H1 (cell line): Measurements from ENCODE around the gene LAMB1. TPM values are rescaled to one million over a fixed set of nuclear protein-coding genes. Genes with fewer than 3 reads are reported as not detected.

ENCODE experiments used
- HDAC6 ChIP-seq: IDR thresholded peaks from one replicate; pipeline ENCODE4 v1.7.1; 2012; ENCODE audit warnings: low read depth, mild to moderate bottlenecking, inconsistent platforms, low read length, moderate library complexity
- polyA plus RNA-seq, 7 experiments: library from polyadenylated mRNA; depleted of rRNA in 3 of 7; stranded (reverse) in 5 of 7; unstranded in 2 of 7; fragments of >200 nt in 5 of 7; fragments of 200-250 nt in 2 of 7; gene quantifications; 1 replicate in 5 of 7; 2 replicates in 1 of 7; 4 replicates in 1 of 7; pipeline versions ENCODE4 v1.2.1 to v1.2.3, GENCODE V29; 2011 to 2013; ENCODE audit warnings: missing spikeins in 2 of 7, mixed read lengths in 2 of 7
- total RNA-seq: library from RNA; stranded (reverse); fragmentation: NEBNext Ultra II Directional; extraction: Animal tissue kit (Norgen Biotek cat#: 25700); gene quantifications from 2 replicates; pipeline ENCODE4 v1.2.1, GENCODE V29; 2021

LAMB1 gene
- total and polyA plus RNA-seq, 2 of the 8 experiments (the other 6 are each of a cell fraction or from before 2014, with no cell fraction given), result 31.9 to 38.5 TPM

DNA sequence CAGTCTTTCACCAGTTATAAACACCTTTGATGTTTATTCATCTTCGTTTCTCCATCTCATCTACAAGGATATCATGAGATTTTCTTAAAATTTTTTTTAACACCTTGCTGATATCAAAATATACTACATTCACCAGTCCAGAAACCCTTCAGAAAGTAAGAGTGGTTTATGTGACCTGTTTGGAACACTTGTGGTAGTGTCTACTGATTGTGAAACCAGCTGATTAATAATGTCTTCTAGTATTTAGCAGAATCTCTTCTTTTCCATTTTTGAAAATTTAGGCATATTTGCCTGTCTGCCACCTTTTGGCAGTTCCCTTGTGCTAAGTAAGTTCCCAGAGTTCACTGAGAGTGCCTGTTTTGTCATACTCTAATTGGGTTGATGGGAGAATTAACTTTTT, 93.5 kb downstream of the LAMB1 start (continued):
- no peak for TF ChIP-seq HDAC6
